A549 (cell line): ENCODE results near the gene CDH18. TPM values are rescaled to one million over a fixed set of nuclear protein-coding genes. Genes with fewer than 3 reads are reported as not detected.
A peak's percentile ranks its signal among the peaks of the same experiment; 100 is the strongest.

Experiments used
- ATAC-seq, 2 experiments: fragments of 200-7000 bp in 1 of 2; fragments of >200 bp in 1 of 2; cut with Nextera tagmentation in 1 of 2; cut with Tn5 transposase in 1 of 2; 3 replicates each; pipeline versions ENCODE4 v1.8.0 to v1.9.1; 2018 to 2020; ENCODE audit warnings: mild to moderate bottlenecking in 1 of 2, moderate library complexity in 1 of 2
- CTCF ChIA-PET: fragments of 300-600 bp; sonication (Branson Sonifier 250); formaldehyde crosslinking; extraction: SDS; loops from one replicate; lab custom pipeline; 2021; ENCODE audit warnings: antibody characterized with exemption, inconsistent platforms; lab: Yijun Ruan, JAX
- POLR2A ChIA-PET: fragments of 350-600 bp; formaldehyde crosslinking; extraction: SDS; loops from one replicate; lab custom pipeline; 2021; ENCODE audit warnings: antibody characterized with exemption, inconsistent platforms; lab: Yijun Ruan, JAX
- DNase-seq, 2 experiments: peaks; one replicate each; pipeline versions ENCODE4 v3.0.0 to v3.0.0-alpha.2; 2011 to 2016; ENCODE audit warnings: low read depth in 1 of 2, low spot score in 1 of 2
- FAIRE-seq: peaks from 2 replicates; lab custom pipeline; 2011; peaks lifted over from hg19 to GRCh38; lab: Jason Lieb, UNC
- H3K27ac ChIP-seq, 2 experiments: fragments of >200 bp; sonication (Bioruptor Twin); formaldehyde crosslinking; 3 replicates each; pipeline ENCODE4 v1.5.1; 2016 to 2017
- H3K4me1 ChIP-seq: fragments of >200 bp; sonication (Bioruptor Twin); formaldehyde crosslinking; 3 replicates; pipeline ENCODE4 v1.6.1; 2016
- H3K4me2 ChIP-seq: fragments of >200 bp; sonication (Bioruptor Twin); formaldehyde crosslinking; 3 replicates; pipeline ENCODE4 v1.6.1; 2016
- H3K4me3 ChIP-seq: fragments of >200 bp; sonication (Bioruptor Twin); formaldehyde crosslinking; 3 replicates; pipeline ENCODE4 v1.5.1; 2016
- H3K9me3 ChIP-seq: fragments of >200 bp; sonication (Bioruptor Twin); formaldehyde crosslinking; 3 replicates; pipeline ENCODE4 v1.6.1; 2016
- BHLHE40 ChIP-seq: IDR thresholded peaks from 2 replicates; pipeline ENCODE4 v1.6.1; 2012; ENCODE audit warnings: low read depth, low read length, inconsistent platforms
- CBX2 ChIP-seq: fragments of 200-600 bp; sonication (generic); IDR thresholded peaks from 2 replicates; pipeline ENCODE4 v1.6.1; 2016; ENCODE audit warnings: low read depth, mild to moderate bottlenecking, borderline replicate concordance
- CEBPB ChIP-seq, 2 experiments: fragments of >200 bp in 1 of 2; sonication (Bioruptor Twin) in 1 of 2; formaldehyde crosslinking in 1 of 2; IDR thresholded peaks; 2 replicates each; pipeline ENCODE4 v1.6.1; 2012 to 2016
- CHD2 ChIP-seq: fragments of 150-350 bp; IDR thresholded peaks from 2 replicates; pipeline ENCODE4 v1.6.1; 2014; ENCODE audit warnings: low read length; ENCODE audit not compliant: partially characterized antibody
- E2F6 ChIP-seq: IDR thresholded peaks from 2 replicates; pipeline ENCODE4 v1.6.1; 2012; ENCODE audit warnings: low read depth, borderline replicate concordance
- EHF ChIP-seq: fragments of 250-450 bp; sonication (Bioruptor Pico); IDR thresholded peaks from 2 replicates; pipeline ENCODE4 v1.5.0; 2020; ENCODE audit warnings: mild to moderate bottlenecking
- EHMT2 ChIP-seq: fragments of 200-600 bp; sonication (generic); IDR thresholded peaks from 2 replicates; pipeline ENCODE4 v1.6.1; 2016; ENCODE audit warnings: antibody characterized with exemption, low read depth, mild to moderate bottlenecking, moderate library complexity
- ELK1 ChIP-seq: fragments of 150-350 bp; IDR thresholded peaks from 2 replicates; pipeline ENCODE4 v1.6.1; 2014; ENCODE audit warnings: low read depth, mild to moderate bottlenecking, low read length
- FOSL2 ChIP-seq, 2 experiments: fragments of 450-650 bp in 1 of 2; fragments of >200 bp in 1 of 2; sonication (Bioruptor Twin) in 1 of 2; formaldehyde crosslinking; IDR thresholded peaks; 2 replicates each; pipeline versions ENCODE4 v1.5.0 to v1.6.1; 2016 to 2020; ENCODE audit warnings: mild to moderate bottlenecking in 1 of 2, moderate library complexity in 1 of 2
- GATA3 ChIP-seq: IDR thresholded peaks from 2 replicates; pipeline ENCODE4 v1.6.1; 2012; ENCODE audit warnings: borderline replicate concordance
- HOXB5 ChIP-seq: fragments of 250-450 bp; sonication (Bioruptor Pico); IDR thresholded peaks from 2 replicates; pipeline ENCODE4 v1.5.0; 2020; ENCODE audit warnings: mild to moderate bottlenecking, moderate library complexity
- JUN ChIP-seq, 2 experiments: fragments of >200 bp; sonication (Bioruptor Twin); formaldehyde crosslinking; IDR thresholded peaks; 2 replicates in 1 of 2; 3 replicates in 1 of 2; pipeline ENCODE4 v1.6.1; 2016 to 2017
- JUNB ChIP-seq: fragments of >200 bp; sonication (Bioruptor Twin); formaldehyde crosslinking; IDR thresholded peaks from 2 replicates; pipeline ENCODE4 v1.6.1; 2016
- KDM1A ChIP-seq: fragments of 200-600 bp; sonication (generic); IDR thresholded peaks from 2 replicates; pipeline ENCODE4 v1.6.1; 2016; ENCODE audit warnings: low read depth, mild to moderate bottlenecking
- KDM5A ChIP-seq: fragments of 200-600 bp; sonication (generic); IDR thresholded peaks from 2 replicates; pipeline ENCODE4 v1.6.1; 2016; ENCODE audit warnings: antibody characterized with exemption, mild to moderate bottlenecking
- MAFK ChIP-seq: fragments of 450-650 bp; IDR thresholded peaks from 2 replicates; pipeline ENCODE4 v1.6.1; 2014; ENCODE audit not compliant: partially characterized antibody
- MYC ChIP-seq: IDR thresholded peaks from 2 replicates; pipeline ENCODE4 v1.6.1; 2012; ENCODE audit warnings: mild to moderate bottlenecking, inconsistent platforms, low read length, improper control_type of control experiment, borderline replicate concordance
- NFE2L2 ChIP-seq: fragments of 150-350 bp; conservative IDR thresholded peaks from 2 replicates; pipeline ENCODE4 v1.6.1; 2014; ENCODE audit warnings: low read length
- NPAS2 ChIP-seq: fragments of 250-450 bp; sonication (Bioruptor Pico); IDR thresholded peaks from 2 replicates; pipeline ENCODE4 v1.8.0; 2022; ENCODE audit warnings: mild to moderate bottlenecking, moderate library complexity, borderline replicate concordance
- PHF8 ChIP-seq: fragments of 200-600 bp; sonication (generic); IDR thresholded peaks from 2 replicates; pipeline ENCODE4 v1.6.1; 2016; ENCODE audit warnings: low read depth, mild to moderate bottlenecking, antibody characterized with exemption, moderate library complexity, borderline replicate concordance
- RAD21 ChIP-seq, 2 experiments: fragments of >200 bp in 1 of 2; sonication (Bioruptor Twin) in 1 of 2; formaldehyde crosslinking in 1 of 2; IDR thresholded peaks in 1 of 2; conservative IDR thresholded peaks in 1 of 2; 2 replicates in 1 of 2; 3 replicates in 1 of 2; pipeline ENCODE4 v1.6.1; 2012 to 2018; ENCODE audit warnings: inconsistent platforms in 1 of 2
- RCOR1 ChIP-seq: fragments of 150-350 bp; IDR thresholded peaks from 2 replicates; pipeline ENCODE4 v1.6.1; 2014; ENCODE audit warnings: antibody characterized with exemption, low read length, low read depth
- TFCP2L1 ChIP-seq: fragments of 250-450 bp; sonication (Bioruptor Pico); IDR thresholded peaks from 2 replicates; pipeline ENCODE4 v1.5.0; 2021; ENCODE audit warnings: mild to moderate bottlenecking
- USF2 ChIP-seq: fragments of 450-650 bp; IDR thresholded peaks from 2 replicates; pipeline ENCODE4 v1.6.1; 2014; ENCODE audit warnings: antibody characterized with exemption
- ZC3H11A ChIP-seq: fragments of 450-650 bp; IDR thresholded peaks from 2 replicates; pipeline ENCODE4 v1.6.1; 2014; ENCODE audit warnings: antibody characterized with exemption, mild to moderate bottlenecking
- ZNF302 ChIP-seq: fragments of 250-450 bp; sonication (Bioruptor Pico); IDR thresholded peaks from 2 replicates; pipeline ENCODE4 v1.9.0; 2021; ENCODE audit warnings: inconsistent platforms, mild to moderate bottlenecking, moderate library complexity
- WGBS: methylation state at CpG from one replicate; pipeline ENCODE4 v1.1.6; 2017; ENCODE audit errors: missing lambda C conversion rate; 5-methylcytosine and 5-hydroxymethylcytosine counted together
- polyA plus RNA-seq, 4 experiments: library from polyadenylated mRNA; depleted of rRNA in 3 of 4; stranded (reverse); fragments of >200 nt; fragmentation: RNase III in 1 of 4; extraction: RNeasy Plus Mini Kit Qiagen cat#74134 plus additional on column Dnase treatment in 1 of 4; gene quantifications; 2 replicates in 3 of 4; 3 replicates in 1 of 4; pipeline ENCODE4 v1.2.3, GENCODE V29; 2011 to 2017

Gene CDH18
- polyA plus RNA-seq, 2 of the 4 experiments (the other 2 are of a cell fraction): not detected

- WGBS: 52% methylated on average over 5 of the region's 5 CpGs
- CTCF ChIA-PET: interaction anchor here (0.6 kb wide), 1 partner anchor 486 kb away, joined by 4 read pairs; no protein-coding TSS in a partner anchor
- TF ChIP-seq TFCP2L1 (CRISPR knock-in tag) (no peak), BHLHE40 (no peak), CHD2 (no peak), PHF8 (no peak), RAD21 (conservative IDR thresholded peaks at IDR 0.05 in 1 of 2, IDR thresholded peaks at IDR 0.05 in 1 of 2) (no peak)
These were observed 286.3 kb downstream of the CDH18 start for GRCh38 chr5:19701731-19702130.

GRCh38 chr5:19694949-19695611, 292.9 kb downstream of the CDH18 start:
- no peak overlapping the region for H3K4me2 ChIP-seq
- TF ChIP-seq RAD21 (conservative IDR thresholded peaks at IDR 0.05 in 1 of 2, IDR thresholded peaks at IDR 0.05 in 1 of 2) (no peak), JUNB (no peak), MAFK (peak; percentile 70), CEBPB (IDR thresholded peaks at IDR 0.05) (no peak), JUN (IDR thresholded peaks at IDR 0.05) (no peak), FOSL2 (IDR thresholded peaks at IDR 0.05) (no peak), FOSL2 (CRISPR knock-in tag; IDR thresholded peaks at IDR 0.05) (no peak)
- H3K9me3 ChIP-seq: no peaks in the 10 kb centered on the region
- 2% methylated on average over 4 of the region's 4 CpGs for WGBS
- ChIA-PET POLR2A (no interaction called here), CTCF (no interaction called here)
- DNase-seq (no peak), ATAC-seq (no peak), FAIRE-seq (no peak)
- H3K4me1 ChIP-seq: no peaks in the 10 kb centered on the region
- H3K27ac ChIP-seq: no peak overlapping the region
- no peak overlapping the region for H3K4me3 ChIP-seq

More at GRCh38 chr5:19701731-19702130, 286.3 kb downstream of the CDH18 start:
- H3K4me3 ChIP-seq: no peak overlapping the region
- POLR2A ChIA-PET: no interaction called here
- FAIRE-seq (no peak), DNase-seq (no peak), ATAC-seq (no peak)
- H3K9me3 ChIP-seq: no peaks in the 10 kb centered on the region
- no peak overlapping the region for H3K4me2 ChIP-seq
- no peaks in the 10 kb centered on the region for H3K4me1 ChIP-seq
- no peak overlapping the region for H3K27ac ChIP-seq

- Histone ChIP-seq H3K27ac (no peak overlapping the region), H3K4me3 (no peak overlapping the region), H3K4me2 (no peak overlapping the region)
- FAIRE-seq: no peak
- POLR2A ChIA-PET: no interaction called here
- WGBS: 74% methylated on average over 1 of the region's 1 CpG
- CTCF ChIA-PET: no interaction called here
- no peak for TF ChIP-seq MYC
- TF ChIP-seq KDM1A: no peak
- TF ChIP-seq GATA3: no peak
- TF ChIP-seq CBX2: no peak
- no peak for TF ChIP-seq JUNB
- no peak for TF ChIP-seq EHMT2
- TF ChIP-seq CHD2: no peak
- TF ChIP-seq KDM5A: no peak
- no peak for TF ChIP-seq MAFK
- TF ChIP-seq E2F6: no peak
- no peak for TF ChIP-seq ZC3H11A
- no peak for TF ChIP-seq ELK1
- TF ChIP-seq NPAS2 (CRISPR knock-in tag): no peak
- no peak for TF ChIP-seq HOXB5 (CRISPR knock-in tag)
- TF ChIP-seq EHF (CRISPR knock-in tag): no peak
- TF ChIP-seq USF2: no peak
- no peak for TF ChIP-seq RCOR1
- no peak for TF ChIP-seq NFE2L2
- no peak for TF ChIP-seq ZNF302 (CRISPR knock-in tag)
- TF ChIP-seq, all 56 proteins: peak for 0
- H3K4me1 ChIP-seq: no peaks in the 10 kb centered on the region
- no peaks in the 10 kb centered on the region for H3K9me3 ChIP-seq
- DNase-seq (no peak), ATAC-seq (no peak)
These were observed 297.0 kb downstream of the CDH18 start for GRCh38 chr5:19690978-19691377.
